WI38 (cell line): Measurements from ENCODE around the gene CFB.

ENCODE experiments used
- H3K4me3 ChIP-seq: 2 replicates; pipeline ENCODE4 v1.5.1; 2011; ENCODE audit warnings: low read depth, mild to moderate bottlenecking, control low read depth, low read length
- TF ChIP-seq, protein P1 (sequence below): IDR thresholded peaks from 2 replicates; pipeline ENCODE4 v1.5.1; 2012; ENCODE audit warnings: low read depth, mild to moderate bottlenecking, control low read depth, low read length

Gene CFB

DNA sequence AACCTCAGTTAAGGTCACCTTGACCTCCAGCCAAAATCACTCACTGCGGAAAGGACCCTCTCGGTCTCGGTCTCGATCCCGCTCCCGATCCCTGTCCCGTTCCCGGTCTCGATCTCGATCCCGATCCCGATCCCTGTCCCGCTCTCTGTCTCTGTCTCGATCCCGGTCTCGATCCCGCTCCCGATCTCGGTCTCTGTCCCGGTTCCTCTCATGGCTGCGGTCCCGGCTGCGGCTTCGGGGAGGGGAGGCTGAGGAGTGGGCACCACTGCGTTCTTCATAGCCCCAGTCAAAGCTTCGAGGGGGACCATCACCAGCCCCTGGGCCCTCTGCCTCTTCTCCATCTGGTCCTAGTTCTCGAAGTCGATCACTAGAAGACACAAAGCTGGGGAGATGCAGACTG lies 8.6 kb downstream of the CFB start:
- TF ChIP-seq, protein P1, sequence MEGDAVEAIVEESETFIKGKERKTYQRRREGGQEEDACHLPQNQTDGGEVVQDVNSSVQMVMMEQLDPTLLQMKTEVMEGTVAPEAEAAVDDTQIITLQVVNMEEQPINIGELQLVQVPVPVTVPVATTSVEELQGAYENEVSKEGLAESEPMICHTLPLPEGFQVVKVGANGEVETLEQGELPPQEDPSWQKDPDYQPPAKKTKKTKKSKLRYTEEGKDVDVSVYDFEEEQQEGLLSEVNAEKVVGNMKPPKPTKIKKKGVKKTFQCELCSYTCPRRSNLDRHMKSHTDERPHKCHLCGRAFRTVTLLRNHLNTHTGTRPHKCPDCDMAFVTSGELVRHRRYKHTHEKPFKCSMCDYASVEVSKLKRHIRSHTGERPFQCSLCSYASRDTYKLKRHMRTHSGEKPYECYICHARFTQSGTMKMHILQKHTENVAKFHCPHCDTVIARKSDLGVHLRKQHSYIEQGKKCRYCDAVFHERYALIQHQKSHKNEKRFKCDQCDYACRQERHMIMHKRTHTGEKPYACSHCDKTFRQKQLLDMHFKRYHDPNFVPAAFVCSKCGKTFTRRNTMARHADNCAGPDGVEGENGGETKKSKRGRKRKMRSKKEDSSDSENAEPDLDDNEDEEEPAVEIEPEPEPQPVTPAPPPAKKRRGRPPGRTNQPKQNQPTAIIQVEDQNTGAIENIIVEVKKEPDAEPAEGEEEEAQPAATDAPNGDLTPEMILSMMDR, result no peak
- H3K4me3 ChIP-seq, result no peak overlapping the region

DNA sequence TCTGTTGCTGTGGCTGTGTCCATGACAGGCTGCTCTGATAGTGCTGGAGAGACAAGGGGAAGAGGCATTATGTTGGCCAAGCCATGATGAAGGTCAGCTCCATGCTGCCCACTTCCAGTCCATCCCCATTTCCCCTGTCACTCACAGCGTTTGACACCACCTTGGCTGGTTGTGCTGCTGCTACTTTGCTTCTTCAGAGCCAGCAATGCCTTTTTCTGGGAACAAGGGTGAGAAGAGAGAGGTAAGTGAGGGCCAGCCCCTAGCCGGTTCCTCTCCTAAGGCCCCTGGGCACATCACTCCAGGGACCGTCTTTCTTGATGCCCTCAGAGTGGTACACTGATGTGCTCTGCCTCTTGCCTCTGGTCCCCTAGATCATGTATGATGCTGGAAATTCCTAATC lies 10.9 kb downstream of the CFB start:
- no peak overlapping the region for H3K4me3 ChIP-seq

DNA sequence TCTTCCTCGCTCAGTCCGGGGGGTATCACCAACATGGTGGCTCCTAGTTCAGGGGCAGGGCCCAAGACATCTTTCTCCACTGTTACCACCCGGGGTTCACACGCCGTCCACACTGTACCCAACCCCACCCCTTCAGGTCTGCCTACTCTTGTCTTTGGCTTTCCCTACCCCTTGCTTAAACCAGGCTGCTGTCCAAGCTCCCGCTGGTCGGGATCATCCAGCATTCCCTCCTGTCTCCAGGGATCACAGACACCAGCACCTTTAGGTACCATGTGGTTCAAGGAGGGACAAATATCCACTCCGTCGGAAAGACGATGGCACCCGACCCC lies 12.5 kb downstream of the CFB start:
- peak overlapping the region; percentile 100 for H3K4me3 ChIP-seq
- TF ChIP-seq, protein P1, result no peak

More for the DNA sequence above, 10.9 kb downstream of the CFB start:
- TF ChIP-seq, protein P1, result no peak

DNA sequence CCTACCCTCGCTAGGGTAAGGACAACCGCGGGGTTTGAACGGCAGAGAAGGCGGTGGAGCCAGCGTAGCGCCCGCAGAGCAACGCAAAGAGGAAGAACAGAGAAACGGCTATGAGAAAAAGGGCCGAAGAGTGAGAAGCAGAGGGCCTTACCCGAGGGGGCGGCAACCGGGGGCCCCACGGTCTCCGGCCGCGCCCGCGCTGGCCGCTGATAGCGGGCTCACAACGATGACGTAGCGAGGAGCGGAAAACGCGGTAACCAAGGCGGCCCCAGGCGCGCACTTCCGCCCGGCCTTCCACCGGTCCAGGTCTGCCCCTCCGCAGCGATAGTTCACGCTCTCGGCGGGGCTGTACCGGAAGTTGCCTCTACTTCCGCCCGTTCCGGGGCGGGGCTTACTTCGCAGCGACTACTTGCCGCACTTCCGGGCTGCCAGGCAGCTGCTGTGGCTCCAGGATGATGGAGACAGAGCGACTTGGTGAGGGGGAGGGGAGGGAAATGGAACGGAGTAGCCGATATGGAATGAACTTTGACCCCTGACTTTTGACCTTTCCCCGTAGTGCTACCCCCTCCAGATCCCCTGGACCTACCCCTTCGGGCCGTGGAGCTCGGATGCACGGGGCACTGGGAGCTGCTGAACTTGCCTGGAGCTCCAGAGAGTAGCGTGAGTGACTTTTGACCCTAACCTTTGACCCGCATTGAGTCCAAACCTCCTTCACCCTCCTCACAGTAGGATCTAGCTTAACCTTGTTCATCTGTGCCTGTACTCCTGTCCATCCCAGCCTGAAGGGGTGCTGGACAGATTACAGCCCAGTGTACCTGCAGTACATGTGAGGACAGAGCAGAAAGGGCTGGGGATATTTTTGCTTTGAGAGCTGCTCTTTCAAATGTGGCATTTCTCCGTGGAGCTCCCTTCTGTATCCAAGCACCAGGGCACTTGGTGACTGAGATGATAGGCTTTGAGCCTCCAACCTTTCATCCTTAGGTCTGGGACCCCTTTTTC lies 13.1 kb downstream of the CFB start, which contains the start of the genes NELFE and SKIC2:
Gene NELFE, minus strand, starts transcription at position 231 of the 999 bp plus-strand sequence. CDS start 525 bp downstream, outside the sequence.
Gene SKIC2, plus strand, starts transcription at position 435 of the 999 bp plus-strand sequence. Its CDS starts 18 bp downstream, at position 453.
- peak within 1 kb of the TSS; percentile 100 for H3K4me3 ChIP-seq
- TF ChIP-seq, protein P1, result no peak

DNA sequence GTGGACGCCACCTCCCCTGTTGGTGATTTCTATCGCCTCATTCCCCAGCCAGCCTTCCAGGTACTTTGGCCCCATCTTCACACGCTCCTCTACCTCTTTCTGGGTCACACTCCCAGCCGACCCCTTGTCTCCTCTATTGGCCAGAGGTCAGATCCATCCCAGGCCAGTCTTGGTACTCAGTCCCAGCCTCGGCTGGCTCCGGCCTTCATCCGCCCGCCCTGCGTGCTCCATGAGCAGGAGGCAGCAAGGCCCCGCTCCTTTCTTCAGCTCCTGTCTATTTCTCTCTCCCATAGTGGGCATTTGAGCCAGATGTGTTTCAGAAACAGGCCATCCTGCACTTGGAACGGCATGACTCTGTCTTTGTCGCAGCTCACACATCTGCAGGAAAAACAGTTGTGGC lies 15.7 kb downstream of the CFB start:
- no peak overlapping the region for H3K4me3 ChIP-seq
- TF ChIP-seq, protein P1, result no peak

DNA sequence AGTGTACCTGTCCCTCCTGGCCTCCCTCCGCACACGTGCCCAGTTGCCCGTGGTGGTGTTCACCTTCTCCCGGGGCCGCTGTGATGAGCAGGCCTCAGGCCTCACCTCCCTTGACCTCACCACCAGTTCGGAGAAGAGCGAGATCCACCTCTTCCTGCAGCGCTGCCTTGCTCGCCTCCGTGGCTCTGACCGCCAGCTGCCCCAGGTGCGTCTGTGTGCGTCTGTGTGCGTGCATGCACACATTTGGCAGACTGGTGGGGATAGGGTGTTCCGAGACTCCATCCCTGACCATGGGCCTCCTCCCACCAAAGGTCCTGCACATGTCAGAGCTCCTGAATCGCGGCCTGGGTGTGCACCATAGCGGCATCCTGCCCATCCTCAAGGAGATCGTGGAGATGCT lies 18.0 kb downstream of the CFB start:
- no peak overlapping the region for H3K4me3 ChIP-seq
- TF ChIP-seq, protein P1, result no peak

DNA sequence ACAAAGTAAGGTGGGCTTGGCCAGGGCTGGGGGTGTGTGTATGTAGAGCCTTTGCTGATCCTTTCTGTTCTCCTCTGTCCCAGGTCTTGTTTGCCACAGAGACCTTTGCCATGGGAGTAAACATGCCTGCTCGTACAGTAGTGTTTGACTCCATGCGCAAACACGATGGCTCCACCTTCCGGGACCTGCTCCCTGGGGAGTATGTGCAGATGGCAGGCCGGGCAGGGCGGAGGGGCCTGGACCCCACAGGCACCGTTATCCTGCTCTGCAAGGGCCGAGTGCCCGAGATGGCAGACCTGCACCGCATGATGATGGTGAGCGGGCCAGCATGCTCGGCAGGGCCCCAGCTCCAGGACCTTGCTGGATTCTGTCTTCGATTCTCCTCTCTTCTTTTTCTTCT lies 19.8 kb downstream of the CFB start:
- TF ChIP-seq, protein P1, result no peak
- no peak overlapping the region for H3K4me3 ChIP-seq
